Ishikawa (cell line): ENCODE results near the gene ESR1.

Experiments
- CEBPB ChIP-seq: IDR thresholded peaks from 2 replicates; pipeline ENCODE4 v1.6.1; 2012
- EP300 ChIP-seq: IDR thresholded peaks from 2 replicates; pipeline ENCODE4 v1.6.1; 2012; ENCODE audit warnings: borderline replicate concordance
- MAX ChIP-seq: IDR thresholded peaks from 2 replicates; pipeline ENCODE4 v1.6.1; 2012
- TAF1 ChIP-seq: IDR thresholded peaks from 2 replicates; pipeline ENCODE4 v1.6.1; 2012; ENCODE audit warnings: low read depth, mild to moderate bottlenecking
- USF1 ChIP-seq: IDR thresholded peaks from 2 replicates; pipeline ENCODE4 v1.6.1; 2012
- YY1 ChIP-seq: IDR thresholded peaks from 2 replicates; pipeline ENCODE4 v1.6.1; 2012; ENCODE audit warnings: low read depth

GRCh38 chr6:152107973-152108372, 300.5 kb downstream of the ESR1 start:
- no peak for TF ChIP-seq TAF1
- no peak for TF ChIP-seq EP300
- no peak for TF ChIP-seq MAX
- no peak for TF ChIP-seq YY1
- TF ChIP-seq CEBPB: no peak
- TF ChIP-seq USF1: no peak
